ENCODE data around the gene KCNK18.

Gene KCNK18

DNA sequence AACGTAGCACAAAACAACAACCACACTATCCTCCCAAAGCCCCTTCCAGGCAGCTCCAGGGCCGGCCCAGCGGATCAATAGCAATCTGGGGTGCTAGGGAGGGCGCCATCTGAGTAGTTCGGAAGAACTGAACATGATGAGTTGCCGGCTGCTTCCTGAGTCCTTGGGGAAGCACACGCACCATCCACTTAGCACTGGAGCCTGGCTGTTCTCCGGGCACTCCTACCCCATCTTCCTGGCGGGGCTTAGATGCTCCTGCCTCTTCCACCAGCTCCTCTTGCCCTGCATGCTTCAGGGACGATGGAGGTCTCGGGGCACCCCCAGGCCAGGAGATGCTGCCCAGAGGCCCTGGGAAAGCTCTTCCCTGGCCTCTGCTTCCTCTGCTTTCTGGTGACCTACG, at the start of gene KCNK18:
Gene KCNK18, plus strand, starts transcription at position 301 of the 400 bp plus-strand sequence. Its CDS starts 0 bp downstream, at position 301.
- Histone ChIP-seq H3K9me3 (ENCODE audit: severe bottlenecking) (no peaks in the 10 kb centered on the region), H3K36me3 (no peaks in the 10 kb centered on the region), H3K27ac (no peak within 1 kb of the TSS), H3K27me3 (ENCODE audit: insufficient read depth, low read depth, severe bottlenecking) (peaks cover 40% of the 10 kb centered on the region), H3K4me3 (ENCODE audit: low read depth, low read length) (no peak within 1 kb of the TSS)
- TF ChIP-seq CTCF (IDR thresholded peaks at IDR 0.05; ENCODE audit: low read depth, low read length): no peak
- DNase-seq: no peak

GRCh38 chr10:117148284-117148683, 49.0 kb upstream of the KCNK18 start:
- no peaks in the 10 kb centered on the region for H3K27me3 ChIP-seq (ENCODE audit: insufficient read depth, low read depth, severe bottlenecking)
- DNase-seq: no peak
- TF ChIP-seq CTCF (IDR thresholded peaks at IDR 0.05; ENCODE audit: low read depth, low read length): no peak
- no peaks in the 10 kb centered on the region for H3K36me3 ChIP-seq
- peaks cover 9% of the 10 kb centered on the region for H3K9me3 ChIP-seq (ENCODE audit: severe bottlenecking)
- H3K27ac ChIP-seq: no peak overlapping the region
- H3K4me3 ChIP-seq (ENCODE audit: low read depth, low read length): no peak overlapping the region

- TF ChIP-seq CTCF (IDR thresholded peaks at IDR 0.05; ENCODE audit: low read depth, low read length): no peak
- H3K4me3 ChIP-seq (ENCODE audit: low read depth, low read length): no peak overlapping the region
- H3K27me3 ChIP-seq (ENCODE audit: insufficient read depth, low read depth, severe bottlenecking): no peaks in the 10 kb centered on the region
- H3K9me3 ChIP-seq (ENCODE audit: severe bottlenecking): no peaks in the 10 kb centered on the region
- no peak overlapping the region for H3K27ac ChIP-seq
- no peaks in the 10 kb centered on the region for H3K36me3 ChIP-seq
- DNase-seq: no peak
Measured at GRCh38 chr10:117152668-117153067, 44.6 kb upstream of the KCNK18 start.

DNA sequence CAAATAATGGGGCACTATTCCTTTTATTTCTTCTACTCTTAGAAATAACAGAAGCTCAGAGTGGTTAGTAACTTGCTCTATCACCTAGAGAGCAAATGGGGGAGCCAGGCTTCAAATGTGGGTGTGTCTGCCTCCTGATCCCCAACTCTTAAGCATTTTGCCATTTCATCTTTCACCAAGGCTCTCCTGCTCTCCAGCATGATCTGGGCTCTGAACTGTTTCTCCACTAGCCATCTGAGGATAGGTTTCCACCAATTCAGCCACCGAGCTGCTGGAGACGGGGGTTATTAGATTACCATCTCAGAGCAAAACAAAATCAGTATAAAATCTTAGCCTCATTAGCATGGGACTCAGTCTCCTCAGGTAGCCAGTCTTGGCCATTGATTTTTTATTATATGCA, 39.0 kb upstream of the KCNK18 start:
- H3K27me3 ChIP-seq (ENCODE audit: insufficient read depth, low read depth, severe bottlenecking): peaks cover 15% of the 10 kb centered on the region
- H3K36me3 ChIP-seq: no peaks in the 10 kb centered on the region
- no peaks in the 10 kb centered on the region for H3K9me3 ChIP-seq (ENCODE audit: severe bottlenecking)
- H3K27ac ChIP-seq: no peak overlapping the region
- no peak overlapping the region for H3K4me3 ChIP-seq (ENCODE audit: low read depth, low read length)
- DNase-seq: no peak
- no peak for TF ChIP-seq CTCF (IDR thresholded peaks at IDR 0.05; ENCODE audit: low read depth, low read length)

DNA sequence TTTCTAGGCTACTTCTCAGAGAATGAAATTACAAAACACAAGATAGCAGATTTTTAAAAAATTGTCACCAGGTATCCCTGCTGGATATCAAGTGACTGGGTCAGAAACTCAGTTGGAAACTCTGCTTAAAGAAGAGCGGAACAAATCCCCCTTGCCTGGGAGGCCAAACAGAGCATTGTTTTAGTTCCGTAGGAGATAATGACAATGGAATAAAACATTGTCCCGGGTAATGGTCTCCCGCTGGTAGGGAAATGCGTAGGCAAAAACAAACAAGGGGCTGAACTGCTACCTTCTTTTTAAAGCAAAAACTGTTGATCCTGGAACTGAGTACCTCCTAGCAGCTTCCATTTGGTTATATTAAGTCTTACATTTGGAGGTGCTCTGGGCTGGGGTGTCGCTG, 37.9 kb upstream of the KCNK18 start:
- H3K9me3 ChIP-seq (ENCODE audit: severe bottlenecking): no peaks in the 10 kb centered on the region
- H3K27ac ChIP-seq: no peak overlapping the region
- H3K4me3 ChIP-seq (ENCODE audit: low read depth, low read length): no peak overlapping the region
- H3K27me3 ChIP-seq (ENCODE audit: insufficient read depth, low read depth, severe bottlenecking): peaks cover 26% of the 10 kb centered on the region
- DNase-seq: no peak
- TF ChIP-seq CTCF (IDR thresholded peaks at IDR 0.05; ENCODE audit: low read depth, low read length): no peak
- no peaks in the 10 kb centered on the region for H3K36me3 ChIP-seq

DNA sequence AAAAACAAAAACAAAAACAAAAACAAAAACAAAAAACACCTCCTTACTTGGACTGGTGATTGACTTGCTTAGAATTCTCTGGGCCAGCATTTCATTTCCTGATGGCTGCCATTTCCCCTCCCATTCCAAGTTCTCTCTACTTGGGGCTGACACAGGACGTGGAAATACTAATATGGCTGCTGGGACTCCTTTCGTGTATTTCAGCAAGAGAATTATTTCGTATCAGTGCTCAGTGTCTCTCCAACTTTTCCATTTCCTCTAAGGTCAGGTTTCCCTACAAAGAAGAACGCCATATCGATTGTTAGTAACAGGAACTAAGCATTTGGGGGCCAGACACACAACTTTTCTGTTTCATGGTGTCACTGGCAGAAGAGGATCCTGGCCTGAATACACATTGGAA, 36.7 kb upstream of the KCNK18 start:
- H3K27ac ChIP-seq: no peak overlapping the region
- no peaks in the 10 kb centered on the region for H3K9me3 ChIP-seq (ENCODE audit: severe bottlenecking)
- no peak for TF ChIP-seq CTCF (IDR thresholded peaks at IDR 0.05; ENCODE audit: low read depth, low read length)
- no peaks in the 10 kb centered on the region for H3K36me3 ChIP-seq
- no peak overlapping the region for H3K4me3 ChIP-seq (ENCODE audit: low read depth, low read length)
- H3K27me3 ChIP-seq (ENCODE audit: insufficient read depth, low read depth, severe bottlenecking): peaks cover 37% of the 10 kb centered on the region
- DNase-seq: no peak
